IMR-90 (cell line): ENCODE results near the gene GPC5.

ENCODE experiments used
- BHLHE40 ChIP-seq: fragments of 150-350 bp; IDR thresholded peaks from 2 replicates; pipeline ENCODE4 v1.6.1; 2016; ENCODE audit warnings: mild to moderate bottlenecking, low read depth, low read length
- CEBPB ChIP-seq: IDR thresholded peaks from 2 replicates; pipeline ENCODE4 v1.6.1; 2012; ENCODE audit warnings: low read depth, low read length, improper control_type of control experiment
- MAFK ChIP-seq: IDR thresholded peaks from 2 replicates; pipeline ENCODE4 v1.6.1; 2012; ENCODE audit warnings: low read depth, low read length, improper control_type of control experiment
- MXI1 ChIP-seq: IDR thresholded peaks from 2 replicates; pipeline ENCODE4 v1.6.1; 2012; ENCODE audit warnings: low read depth, mild to moderate bottlenecking, low read length, moderate library complexity, borderline replicate concordance
- POLR2A ChIP-seq: IDR thresholded peaks from 2 replicates; pipeline ENCODE4 v1.6.1; 2012; ENCODE audit warnings: mild to moderate bottlenecking, low read depth, low read length
- SMC3 ChIP-seq: fragments of 150-350 bp; IDR thresholded peaks from 2 replicates; pipeline ENCODE4 v1.6.1; 2016; ENCODE audit warnings: low read depth, mild to moderate bottlenecking, antibody characterized with exemption, low read length, moderate library complexity
- USF2 ChIP-seq: fragments of 150-350 bp; IDR thresholded peaks from 2 replicates; pipeline ENCODE4 v1.6.1; 2017; ENCODE audit warnings: mild to moderate bottlenecking, antibody characterized with exemption, low read length, low read depth
- TF ChIP-seq, protein P1 (sequence below): conservative IDR thresholded peaks from 2 replicates; pipeline ENCODE4 v1.5.1; 2012; ENCODE audit warnings: mild to moderate bottlenecking, low read depth, low read length, improper control_type of control experiment

DNA sequence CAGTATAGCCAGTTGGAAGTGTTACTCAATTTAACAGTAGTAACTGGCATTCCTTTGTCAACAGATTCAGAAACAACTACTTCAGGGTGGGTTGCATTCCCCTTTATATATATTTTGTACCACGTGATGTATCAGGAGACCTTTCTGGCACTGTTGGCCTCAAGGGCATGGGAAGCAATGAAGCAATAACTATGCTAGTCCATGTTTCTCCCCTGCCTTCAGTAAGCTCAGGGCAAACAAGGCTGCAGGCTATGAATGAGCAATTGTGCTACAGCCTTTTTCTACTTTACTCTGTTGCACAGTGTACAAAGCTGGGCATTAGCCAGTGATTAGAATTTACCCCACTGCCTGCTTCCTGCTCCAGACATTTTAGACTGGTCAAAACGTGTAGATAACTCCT lies 348.8 kb downstream of the GPC5 start:
- TF ChIP-seq, protein P1, sequence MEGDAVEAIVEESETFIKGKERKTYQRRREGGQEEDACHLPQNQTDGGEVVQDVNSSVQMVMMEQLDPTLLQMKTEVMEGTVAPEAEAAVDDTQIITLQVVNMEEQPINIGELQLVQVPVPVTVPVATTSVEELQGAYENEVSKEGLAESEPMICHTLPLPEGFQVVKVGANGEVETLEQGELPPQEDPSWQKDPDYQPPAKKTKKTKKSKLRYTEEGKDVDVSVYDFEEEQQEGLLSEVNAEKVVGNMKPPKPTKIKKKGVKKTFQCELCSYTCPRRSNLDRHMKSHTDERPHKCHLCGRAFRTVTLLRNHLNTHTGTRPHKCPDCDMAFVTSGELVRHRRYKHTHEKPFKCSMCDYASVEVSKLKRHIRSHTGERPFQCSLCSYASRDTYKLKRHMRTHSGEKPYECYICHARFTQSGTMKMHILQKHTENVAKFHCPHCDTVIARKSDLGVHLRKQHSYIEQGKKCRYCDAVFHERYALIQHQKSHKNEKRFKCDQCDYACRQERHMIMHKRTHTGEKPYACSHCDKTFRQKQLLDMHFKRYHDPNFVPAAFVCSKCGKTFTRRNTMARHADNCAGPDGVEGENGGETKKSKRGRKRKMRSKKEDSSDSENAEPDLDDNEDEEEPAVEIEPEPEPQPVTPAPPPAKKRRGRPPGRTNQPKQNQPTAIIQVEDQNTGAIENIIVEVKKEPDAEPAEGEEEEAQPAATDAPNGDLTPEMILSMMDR, result no peak
- TF ChIP-seq USF2, result no peak
- TF ChIP-seq POLR2A, result no peak
- TF ChIP-seq MXI1, result no peak
- TF ChIP-seq BHLHE40, result no peak
- no peak for TF ChIP-seq CEBPB
- no peak for TF ChIP-seq MAFK
- no peak for TF ChIP-seq SMC3
